DND-41 (cell line): ENCODE measurements around the gene NEDD9.

ENCODE experiments used
- ATAC-seq: fragments of 200-7000 bp; cut with Tn5 transposase; 3 replicates; pipeline ENCODE4 v1.9.1; 2021; ENCODE audit warnings: low read depth; ENCODE audit not compliant: insufficient read depth
- DNase-seq: peaks from one replicate; pipeline ENCODE4 v3.0.0-alpha.2; 2020
- H2AFZ ChIP-seq: 2 replicates; pipeline ENCODE4 v1.6.0; 2012; ENCODE audit warnings: low read depth, low read length
- H3K27ac ChIP-seq: 2 replicates; pipeline ENCODE4 v1.5.1; 2012; ENCODE audit warnings: low read length, inconsistent platforms
- H3K27me3 ChIP-seq: fragments of 200-600 bp; sonication (generic); 2 replicates; pipeline ENCODE4 v1.6.0; 2012; ENCODE audit warnings: low read length, mild to moderate bottlenecking, inconsistent platforms; ENCODE audit not compliant: insufficient read depth, poor library complexity
- H3K36me3 ChIP-seq: 2 replicates; pipeline ENCODE4 v1.5.1; 2012; ENCODE audit warnings: low read length, inconsistent platforms; ENCODE audit not compliant: insufficient read depth
- H3K4me1 ChIP-seq: 2 replicates; pipeline ENCODE4 v1.5.1; 2012; ENCODE audit warnings: mild to moderate bottlenecking, low read length; ENCODE audit not compliant: insufficient read depth
- H3K4me2 ChIP-seq: 2 replicates; pipeline ENCODE4 v1.6.0; 2012; ENCODE audit warnings: mild to moderate bottlenecking, moderate library complexity, low read length, inconsistent platforms; ENCODE audit not compliant: insufficient read depth
- H3K4me3 ChIP-seq, 2 experiments: fragments of 200-600 bp in 1 of 2; shearing (Covaris generic) in 1 of 2; 2 replicates each; pipeline ENCODE4 v1.5.1; 2012 to 2016; ENCODE audit warnings: inconsistent platforms in 2 of 2, low read length in 2 of 2, mild to moderate bottlenecking in 2 of 2, low read depth in 1 of 2, moderate library complexity in 1 of 2
- H3K79me2 ChIP-seq: 2 replicates; pipeline ENCODE4 v1.6.0; 2012; ENCODE audit warnings: low read length, inconsistent platforms; ENCODE audit not compliant: insufficient read depth
- H3K9ac ChIP-seq: 2 replicates; pipeline ENCODE4 v1.6.0; 2012; ENCODE audit warnings: low read depth, mild to moderate bottlenecking, inconsistent platforms, low read length, moderate library complexity
- H3K9me3 ChIP-seq: 2 replicates; pipeline ENCODE4 v1.5.1; 2012; ENCODE audit warnings: low read length, moderate library complexity, mild to moderate bottlenecking, inconsistent platforms; ENCODE audit not compliant: insufficient read depth, severe bottlenecking
- H4K20me1 ChIP-seq: 2 replicates; pipeline ENCODE4 v1.6.0; 2012; ENCODE audit warnings: low read length; ENCODE audit not compliant: insufficient read depth
- CTCF ChIP-seq: IDR thresholded peaks from 2 replicates; pipeline ENCODE4 v1.5.1; 2012; ENCODE audit warnings: borderline replicate concordance, low read length, moderate library complexity, mild to moderate bottlenecking; ENCODE audit not compliant: poor library complexity, severe bottlenecking; ENCODE audit errors: extremely low read depth
- EZH2 ChIP-seq: IDR thresholded peaks from 3 replicates; pipeline ENCODE4 v1.6.1; 2012; ENCODE audit warnings: borderline replicate concordance, low read depth, mild to moderate bottlenecking, moderate library complexity, low read length, inconsistent platforms; ENCODE audit not compliant: severe bottlenecking

NEDD9 gene

GRCh38 chr6:11229655-11230046, 2.8 kb downstream of the NEDD9 start:
- H3K9me3 ChIP-seq, result no peaks in the 10 kb centered on the region
- no peak overlapping the region for H3K27ac ChIP-seq
- no peaks in the 10 kb centered on the region for H3K79me2 ChIP-seq
- no peak overlapping the region for H3K9ac ChIP-seq
- TF ChIP-seq CTCF, result no peak
- no peak for TF ChIP-seq EZH2
- no peaks in the 10 kb centered on the region for H3K27me3 ChIP-seq
- DNase-seq (no peak), ATAC-seq (no peak)
- H3K4me2 ChIP-seq, result no peak overlapping the region
- H3K4me1 ChIP-seq, result peaks cover 32% of the 10 kb centered on the region
- H3K4me3 ChIP-seq, result no peak overlapping the region
- no peak overlapping the region for H2AFZ ChIP-seq
- H3K36me3 ChIP-seq, result no peaks in the 10 kb centered on the region
- no peaks in the 10 kb centered on the region for H4K20me1 ChIP-seq

GRCh38 chr6:11228935-11229654, 3.4 kb downstream of the NEDD9 start:
- Histone ChIP-seq H2AFZ (no peak overlapping the region), H3K9ac (no peak overlapping the region), H3K4me1 (peaks cover 32% of the 10 kb centered on the region), H3K4me3 (no peak overlapping the region), H3K4me2 (no peak overlapping the region), H3K79me2 (no peaks in the 10 kb centered on the region), H3K27ac (no peak overlapping the region), H3K9me3 (no peaks in the 10 kb centered on the region), H3K36me3 (no peaks in the 10 kb centered on the region), H4K20me1 (no peaks in the 10 kb centered on the region), H3K27me3 (no peaks in the 10 kb centered on the region)
- TF ChIP-seq EZH2, result no peak
- no peak for TF ChIP-seq CTCF
- DNase-seq, result no peak
- ATAC-seq, result no peak

- TF ChIP-seq CTCF (no peak), EZH2 (no peak)
- H3K79me2 ChIP-seq, result no peaks in the 10 kb centered on the region
- H3K27me3 ChIP-seq, result no peaks in the 10 kb centered on the region
- H2AFZ ChIP-seq, result no peak overlapping the region
- H3K4me3 ChIP-seq, result no peak overlapping the region
- H3K27ac ChIP-seq, result no peak overlapping the region
- no peak for ATAC-seq
- no peak overlapping the region for H3K9ac ChIP-seq
- no peaks in the 10 kb centered on the region for H3K9me3 ChIP-seq
- H4K20me1 ChIP-seq, result no peaks in the 10 kb centered on the region
- no peak overlapping the region for H3K4me2 ChIP-seq
- no peak for DNase-seq
- H3K36me3 ChIP-seq, result no peaks in the 10 kb centered on the region
- peaks cover 29% of the 10 kb centered on the region for H3K4me1 ChIP-seq
Observed at GRCh38 chr6:11227698-11228097, 4.8 kb downstream of the NEDD9 start.

GRCh38 chr6:11226005-11226404, 6.5 kb downstream of the NEDD9 start:
- Histone ChIP-seq H3K9me3 (no peaks in the 10 kb centered on the region), H2AFZ (no peak overlapping the region), H3K4me1 (peaks cover 20% of the 10 kb centered on the region), H4K20me1 (no peaks in the 10 kb centered on the region), H3K79me2 (no peaks in the 10 kb centered on the region), H3K27ac (no peak overlapping the region), H3K36me3 (no peaks in the 10 kb centered on the region), H3K9ac (no peak overlapping the region), H3K4me3 (no peak overlapping the region), H3K27me3 (no peaks in the 10 kb centered on the region), H3K4me2 (no peak overlapping the region)
- DNase-seq (no peak), ATAC-seq (no peak)
- TF ChIP-seq CTCF (no peak), EZH2 (no peak)
